Measurements from ENCODE around the gene FAM3C. TPM values are rescaled to one million over a fixed set of nuclear protein-coding genes. Genes with fewer than 3 reads are reported as not detected.

The FAM3C gene
- total RNA-seq, 1 experiment from 2014 or later: 322 TPM

GRCh38 chr7:121342631-121343030 is 53.5 kb downstream of the FAM3C start (continued):
- TF ChIP-seq EZH2phosphoT487 (IDR thresholded peaks at IDR 0.05; ENCODE audit: borderline replicate concordance): no peak

GRCh38 chr7:121341933-121342332 is 54.2 kb downstream of the FAM3C start:
- H2AFZ ChIP-seq (ENCODE audit: low read depth, low read length, poor library complexity, severe bottlenecking): no peak overlapping the region
- peaks cover 32% of the 10 kb centered on the region for H3K79me2 ChIP-seq (ENCODE audit: insufficient read depth, low read length)
- H3K4me3 ChIP-seq (replicated peaks in 1 of 2; ENCODE audit: low read depth in 1 of 2, low read length in 2 of 2): no peak overlapping the region
- H3K9ac ChIP-seq (ENCODE audit: low read length): no peak overlapping the region
- no peaks in the 10 kb centered on the region for H3K27me3 ChIP-seq (ENCODE audit: insufficient read depth, low read length)
- H3K9me3 ChIP-seq (ENCODE audit: control insufficient read depth in 1 of 2, insufficient read depth in 1 of 2, low read depth in 1 of 2, low read length in 2 of 2): no peaks in the 10 kb centered on the region
- H4K20me1 ChIP-seq (ENCODE audit: insufficient read depth): no peaks in the 10 kb centered on the region
- H3K4me1 ChIP-seq (ENCODE audit: control insufficient read depth in 1 of 2, insufficient read depth in 2 of 2, low read length in 2 of 2): peaks cover 21 to 75% of the 10 kb centered on the region in 2 experiments; a peak in 3 of 4 replicates
- TF ChIP-seq POLR2AphosphoS5 (IDR thresholded peaks at IDR 0.05; ENCODE audit: low read depth, low read length): peak; percentile 5; the same call in 1 of the 2 replicates
- no peak for TF ChIP-seq CEBPB (IDR thresholded peaks at IDR 0.05; ENCODE audit: low read depth)
- no peak for TF ChIP-seq CTCF (IDR thresholded peaks at IDR 0.05 in 2 of 3, conservative IDR thresholded peaks at IDR 0.05 in 1 of 3; ENCODE audit: borderline replicate concordance in 1 of 3, insufficient read depth in 1 of 3, low read depth in 2 of 3, low read length in 2 of 3)
- peak; percentile 48; the same call in 1 of the 2 replicates for TF ChIP-seq SIN3A (IDR thresholded peaks at IDR 0.05; ENCODE audit: low read depth)
- peak; percentile 23; the same call in 1 of the 2 replicates for TF ChIP-seq JUND (IDR thresholded peaks at IDR 0.05)
- POLR2A ChIA-PET: interaction anchor here (0.7 kb wide), 1 partner anchor 54 kb away, joined by 3 read pairs; the partner anchor contains the start of gene FAM3C
- H3K4me2 ChIP-seq (ENCODE audit: low read length): no peak overlapping the region
- BruUV-seq (replicated peaks): no TSS peak
- CTCF ChIA-PET: no interaction called here
- H3K36me3 ChIP-seq (ENCODE audit: control insufficient read depth in 1 of 2, insufficient read depth in 2 of 2, low read length in 2 of 2): peaks cover 14 to 24% of the 10 kb centered on the region in 2 experiments
- DNase-seq (ENCODE audit: low read depth, low spot score) (no peak), ATAC-seq (peak; percentile 35)
- RAD21 ChIA-PET (ENCODE audit: low non-redundant PET in 1 of 2, low total read pairs in 2 of 2, uncharacterized antibody in 2 of 2, unreplicated experiment in 2 of 2): no interaction called here
- peak overlapping the region; percentile 56 for H3K27ac ChIP-seq (ENCODE audit: low read depth, low read length)
- H3K9me2 ChIP-seq (ENCODE audit: insufficient read depth): no peaks in the 10 kb centered on the region
- intact Hi-C loops (cut with micrococcal nuclease): no loop called here
